SH-SY5Y (cell line): ENCODE measurements around the gene PDE1A.

Experiments used
- GATA2 ChIP-seq: IDR thresholded peaks from 2 replicates; pipeline ENCODE4 v1.6.1; 2011; ENCODE audit warnings: mild to moderate bottlenecking, low read depth, low read length
- GATA3 ChIP-seq: IDR thresholded peaks from 2 replicates; pipeline ENCODE4 v1.6.1; 2011; ENCODE audit warnings: low read depth, mild to moderate bottlenecking, low read length, moderate library complexity

The PDE1A gene

GRCh38 chr2:182426918-182427240 is at the start of gene PDE1A:
Gene PDE1A, minus strand, starts transcription at chr2:182427036.
- no peak for TF ChIP-seq GATA3
- no peak for TF ChIP-seq GATA2

GRCh38 chr2:182473635-182474034 is 46.8 kb upstream of the PDE1A start:
- no peak for TF ChIP-seq GATA3

- TF ChIP-seq GATA3 = no peak
- no peak for TF ChIP-seq GATA2
Observed at GRCh38 chr2:182463760-182464159, 36.9 kb upstream of the PDE1A start.

- TF ChIP-seq GATA3 (no peak), GATA2 (no peak)
Observed at GRCh38 chr2:182456784-182457183, 29.9 kb upstream of the PDE1A start.

- TF ChIP-seq GATA3 (no peak), GATA2 (no peak)
Observed at GRCh38 chr2:182452456-182452990, 25.7 kb upstream of the PDE1A start.

GRCh38 chr2:182448371-182448770 is 21.5 kb upstream of the PDE1A start:
- TF ChIP-seq GATA3 = no peak
- no peak for TF ChIP-seq GATA2

GRCh38 chr2:182447863-182448262 is 21.0 kb upstream of the PDE1A start:
- TF ChIP-seq GATA3 (no peak), GATA2 (no peak)

GRCh38 chr2:182447163-182447562 is 20.3 kb upstream of the PDE1A start:
- no peak for TF ChIP-seq GATA3
- no peak for TF ChIP-seq GATA2

- TF ChIP-seq GATA3 = no peak
- TF ChIP-seq GATA2 = no peak
Observed at GRCh38 chr2:182446087-182446486, 19.3 kb upstream of the PDE1A start.

GRCh38 chr2:182445391-182445965 is 18.6 kb upstream of the PDE1A start:
- TF ChIP-seq GATA2 = no peak
- no peak for TF ChIP-seq GATA3

- TF ChIP-seq GATA2 (no peak), GATA3 (no peak)
Observed at GRCh38 chr2:182444806-182445205, 18.0 kb upstream of the PDE1A start.

- TF ChIP-seq GATA2 = no peak
- TF ChIP-seq GATA3 = no peak
Observed at GRCh38 chr2:182444170-182444569, 17.3 kb upstream of the PDE1A start.

- no peak for TF ChIP-seq GATA3
- no peak for TF ChIP-seq GATA2
Observed at GRCh38 chr2:182436252-182436651, 9.4 kb upstream of the PDE1A start.

- no peak for TF ChIP-seq GATA3
- TF ChIP-seq GATA2 = no peak
Observed at GRCh38 chr2:182435754-182436153, 8.9 kb upstream of the PDE1A start.

GRCh38 chr2:182432051-182432450 is 5.2 kb upstream of the PDE1A start:
- TF ChIP-seq GATA2 (no peak), GATA3 (no peak)

- TF ChIP-seq GATA3 = 0 out of 2 replicates have a peak, but pooled peaks have one; percentile 49
- no peak for TF ChIP-seq GATA2
Observed at GRCh38 chr2:182428476-182428875, 1.6 kb upstream of the PDE1A start.
